GM12874 (cell line): ENCODE data around the gene IL27RA.

ENCODE experiments used
- TF ChIP-seq, protein P1 (sequence below): IDR thresholded peaks from 2 replicates; pipeline ENCODE4 v1.5.1; 2011; ENCODE audit warnings: low read depth, mild to moderate bottlenecking, control low read depth, low read length, moderate library complexity; ENCODE audit not compliant: insufficient read depth

IL27RA gene

DNA sequence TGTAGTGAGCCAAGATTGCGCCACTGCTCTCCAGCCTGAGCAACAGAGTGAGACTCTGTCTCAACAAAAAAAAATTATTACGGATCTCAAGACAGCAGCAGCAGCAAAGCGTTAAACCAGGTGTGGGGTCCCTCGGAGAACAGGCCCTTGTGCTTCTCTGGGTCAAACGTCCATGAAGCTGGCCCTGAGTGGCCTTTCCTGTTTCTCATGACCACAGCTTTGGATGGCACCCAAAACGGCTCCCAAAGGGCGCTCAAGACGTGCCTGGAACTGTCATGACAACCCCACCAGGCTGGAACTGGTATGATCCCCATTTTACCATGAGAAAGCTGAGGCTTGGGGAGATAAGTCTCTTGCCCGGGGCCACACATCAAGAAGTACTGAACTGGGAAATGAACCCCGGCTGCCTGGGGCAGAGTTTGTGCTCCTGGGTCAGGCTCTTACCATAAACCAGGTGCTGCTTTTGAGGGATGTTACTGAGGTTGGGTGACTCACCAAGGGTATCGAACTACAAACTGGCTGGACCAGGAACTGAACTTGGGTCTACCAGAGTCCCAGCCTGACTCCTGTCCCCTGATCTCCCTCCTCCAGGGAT is 70.6 kb downstream of the IL27RA start:
- TF ChIP-seq, protein P1, sequence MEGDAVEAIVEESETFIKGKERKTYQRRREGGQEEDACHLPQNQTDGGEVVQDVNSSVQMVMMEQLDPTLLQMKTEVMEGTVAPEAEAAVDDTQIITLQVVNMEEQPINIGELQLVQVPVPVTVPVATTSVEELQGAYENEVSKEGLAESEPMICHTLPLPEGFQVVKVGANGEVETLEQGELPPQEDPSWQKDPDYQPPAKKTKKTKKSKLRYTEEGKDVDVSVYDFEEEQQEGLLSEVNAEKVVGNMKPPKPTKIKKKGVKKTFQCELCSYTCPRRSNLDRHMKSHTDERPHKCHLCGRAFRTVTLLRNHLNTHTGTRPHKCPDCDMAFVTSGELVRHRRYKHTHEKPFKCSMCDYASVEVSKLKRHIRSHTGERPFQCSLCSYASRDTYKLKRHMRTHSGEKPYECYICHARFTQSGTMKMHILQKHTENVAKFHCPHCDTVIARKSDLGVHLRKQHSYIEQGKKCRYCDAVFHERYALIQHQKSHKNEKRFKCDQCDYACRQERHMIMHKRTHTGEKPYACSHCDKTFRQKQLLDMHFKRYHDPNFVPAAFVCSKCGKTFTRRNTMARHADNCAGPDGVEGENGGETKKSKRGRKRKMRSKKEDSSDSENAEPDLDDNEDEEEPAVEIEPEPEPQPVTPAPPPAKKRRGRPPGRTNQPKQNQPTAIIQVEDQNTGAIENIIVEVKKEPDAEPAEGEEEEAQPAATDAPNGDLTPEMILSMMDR: no peak

DNA sequence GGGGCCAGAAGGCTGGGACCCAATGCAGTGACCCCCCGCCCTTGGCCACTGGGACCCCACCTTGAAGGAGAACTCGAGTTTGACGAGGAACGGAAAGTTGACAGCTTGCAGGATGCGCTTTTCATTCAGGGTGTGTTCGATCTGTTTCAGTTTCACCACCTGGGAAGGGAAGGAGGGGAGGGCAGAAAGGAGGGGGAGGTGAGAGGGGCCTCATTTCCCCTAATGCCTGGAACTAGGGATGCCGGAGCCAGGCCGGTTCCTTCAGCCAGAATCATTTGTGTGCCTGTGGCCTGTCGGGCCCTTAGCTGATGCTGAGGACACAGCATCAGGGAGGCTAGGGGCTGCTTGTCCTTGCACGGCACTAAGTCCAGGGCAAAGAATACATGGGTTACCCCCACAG is 71.2 kb downstream of the IL27RA start:
- TF ChIP-seq, protein P1: no peak
